Measurements from ENCODE around the gene MCC.

Gene MCC

GRCh38 chr5:113358696-113359095 is 129.6 kb downstream of the MCC start:
- no peak for DNase-seq

DNA sequence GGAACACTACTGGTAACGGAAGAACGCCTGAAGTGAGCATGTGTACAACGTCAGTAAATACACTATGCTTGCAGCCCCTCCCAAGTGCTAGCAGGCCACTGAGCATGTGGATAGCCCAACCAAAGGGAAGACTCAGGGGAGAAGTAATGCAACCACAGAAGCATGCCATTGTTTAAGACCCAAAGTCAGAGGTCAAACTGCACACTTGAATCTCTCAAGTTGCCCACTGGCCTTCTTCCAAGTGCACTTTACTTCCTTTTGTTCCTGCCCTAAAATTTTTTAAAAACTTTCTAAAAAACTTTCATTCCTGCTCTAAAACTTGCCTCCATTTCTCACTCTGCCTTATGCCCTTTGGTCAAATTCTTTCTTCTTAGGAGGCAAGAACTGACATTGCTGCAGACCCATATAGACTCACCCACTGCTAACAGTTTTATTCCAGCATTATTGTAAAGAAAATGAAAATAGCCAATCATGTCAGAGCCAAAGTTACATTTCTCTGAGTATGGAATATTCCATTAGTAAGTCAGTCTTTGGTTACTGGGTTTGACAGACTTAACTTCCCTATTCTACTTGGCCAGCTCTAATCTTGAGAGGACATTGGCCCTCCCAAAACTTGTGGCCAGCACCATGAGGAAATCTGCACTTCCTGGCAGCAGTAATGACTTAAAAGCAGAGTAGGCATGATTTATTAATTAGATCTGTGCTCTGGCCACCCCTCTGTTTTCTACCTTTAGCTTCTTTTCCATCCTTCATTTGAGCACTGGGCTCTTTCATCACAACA is 130.4 kb downstream of the MCC start:
- no peak for DNase-seq

DNA sequence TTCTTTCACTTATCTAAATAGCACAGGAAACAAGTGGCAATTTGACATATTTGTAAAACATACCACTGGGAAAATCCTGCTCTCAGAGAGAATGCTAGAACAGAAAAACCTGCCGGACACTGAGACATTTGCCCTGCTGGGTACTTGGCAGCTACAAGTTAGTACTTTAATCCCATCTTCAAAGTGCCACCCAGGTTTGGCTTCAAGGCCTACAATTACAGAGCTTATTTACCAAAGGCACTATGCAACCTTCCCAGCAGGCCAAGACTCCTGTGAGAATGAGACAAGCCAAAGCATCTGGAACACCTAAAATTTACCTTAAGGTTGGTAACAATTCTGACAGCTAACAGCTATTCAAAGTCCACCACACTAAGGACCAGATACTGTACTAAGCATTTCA is 131.8 kb downstream of the MCC start:
- no peak for DNase-seq

GRCh38 chr5:113354055-113354454 is 134.2 kb downstream of the MCC start:
- no peak for DNase-seq

DNA sequence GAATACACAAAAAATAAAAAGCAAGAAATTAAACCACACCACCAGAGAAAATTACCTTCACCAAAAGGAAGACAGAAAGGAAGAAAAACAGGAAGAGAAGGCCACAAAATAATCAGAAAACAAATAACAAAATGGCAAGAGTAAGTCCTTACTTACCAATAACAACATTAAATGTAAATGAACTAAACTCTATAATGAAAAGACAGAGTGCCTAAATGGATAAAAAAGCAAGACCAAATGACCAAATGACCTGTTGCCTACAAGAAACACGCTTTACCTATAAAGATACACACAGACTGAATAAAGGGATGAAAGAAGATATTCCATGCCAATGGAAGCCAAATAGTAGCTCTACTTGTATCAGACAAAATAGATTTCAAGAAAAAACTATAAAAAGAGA is 140.7 kb downstream of the MCC start:
- no peak for DNase-seq

GRCh38 chr5:113344973-113345940 is 143.0 kb downstream of the MCC start:
- DNase-seq, result no peak

GRCh38 chr5:113343343-113343742 is 144.9 kb downstream of the MCC start:
- DNase-seq, result no peak

- DNase-seq, result no peak
Measured at GRCh38 chr5:113340537-113340936, 147.7 kb downstream of the MCC start.

- DNase-seq, result no peak
Measured at GRCh38 chr5:113338628-113339027, 149.6 kb downstream of the MCC start.

DNA sequence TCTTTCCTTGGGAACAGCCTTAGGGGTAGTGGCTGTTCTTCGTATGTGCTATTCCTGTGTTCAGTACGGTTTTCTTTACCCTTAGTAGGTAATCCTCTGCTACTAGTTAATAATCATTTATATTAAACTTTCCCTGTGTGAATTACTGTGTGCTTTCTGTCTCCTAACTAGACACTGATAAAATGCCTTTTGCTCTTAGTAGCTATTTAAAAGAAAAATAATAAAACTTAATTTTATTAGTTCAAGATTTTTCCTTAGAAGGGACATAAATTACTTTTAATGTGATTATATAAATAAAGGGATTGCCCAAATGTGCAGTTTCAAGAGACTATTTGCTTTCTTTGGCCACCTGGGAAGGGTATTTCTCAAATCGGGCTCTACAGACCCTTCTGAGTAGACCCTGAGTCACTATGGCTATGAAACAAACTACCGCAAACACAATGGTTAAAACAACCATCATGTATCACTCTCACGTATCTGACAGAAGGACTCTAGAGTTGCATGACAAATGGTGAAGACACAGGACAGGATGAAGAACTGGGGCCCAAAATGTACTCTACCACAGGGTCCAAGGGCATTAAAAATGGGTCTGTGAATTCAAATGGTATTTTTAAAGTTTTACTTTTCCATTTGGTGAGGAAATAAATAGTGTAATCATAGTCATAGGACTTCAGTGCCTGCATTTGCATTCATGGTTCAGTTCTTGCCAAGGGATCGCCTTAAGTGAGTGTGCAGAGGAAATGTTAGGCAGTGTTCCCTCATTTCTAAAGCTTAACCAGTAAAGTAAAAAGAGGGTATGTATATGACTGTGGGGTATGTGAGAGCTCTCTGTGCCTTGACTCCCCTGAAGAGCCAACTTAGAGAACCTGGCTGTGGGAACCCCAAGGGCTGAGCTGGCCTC is 150.5 kb downstream of the MCC start:
- DNase-seq, result no peak

DNA sequence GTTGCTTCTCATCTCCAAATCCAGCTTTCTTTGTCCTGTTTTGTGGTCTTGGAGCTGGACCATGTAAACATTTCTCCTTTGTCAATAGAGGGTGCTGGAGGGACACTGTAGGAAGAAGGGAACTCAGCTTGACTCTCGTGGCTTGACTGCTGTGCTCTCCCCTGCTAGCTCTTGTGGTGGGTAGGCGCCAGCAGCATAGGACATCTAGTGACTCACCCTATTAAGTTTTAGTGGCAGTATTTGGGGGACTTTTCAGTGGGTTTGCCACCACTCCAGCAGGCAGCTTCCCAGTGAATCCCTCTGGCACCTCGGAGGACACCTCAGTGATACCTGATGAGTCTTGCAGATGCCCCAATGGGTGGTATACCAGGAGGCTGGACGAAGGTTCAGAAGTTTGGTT is 151.3 kb downstream of the MCC start:
- DNase-seq, result no peak

GRCh38 chr5:113333411-113333810 is 154.8 kb downstream of the MCC start:
- DNase-seq, result no peak

DNA sequence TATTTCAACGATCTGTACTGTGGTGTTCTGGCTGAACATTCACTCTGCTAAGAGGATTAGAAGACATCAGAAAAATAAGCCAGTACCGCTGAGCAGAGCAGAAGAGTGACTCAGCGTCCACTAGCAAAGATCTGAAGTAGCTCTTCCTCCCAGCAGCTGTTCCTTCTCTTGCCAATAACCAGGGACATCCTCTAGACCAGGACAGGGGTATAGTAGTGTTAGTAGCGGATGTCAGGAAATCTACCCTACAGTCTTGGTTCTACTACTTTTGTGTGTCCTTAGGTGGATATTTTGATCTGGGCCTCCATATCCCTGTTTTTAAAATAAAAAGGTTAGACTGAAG is 157.1 kb downstream of the MCC start:
- no peak for DNase-seq

GRCh38 chr5:113330533-113331208 is 157.6 kb downstream of the MCC start:
- no peak for DNase-seq

DNA sequence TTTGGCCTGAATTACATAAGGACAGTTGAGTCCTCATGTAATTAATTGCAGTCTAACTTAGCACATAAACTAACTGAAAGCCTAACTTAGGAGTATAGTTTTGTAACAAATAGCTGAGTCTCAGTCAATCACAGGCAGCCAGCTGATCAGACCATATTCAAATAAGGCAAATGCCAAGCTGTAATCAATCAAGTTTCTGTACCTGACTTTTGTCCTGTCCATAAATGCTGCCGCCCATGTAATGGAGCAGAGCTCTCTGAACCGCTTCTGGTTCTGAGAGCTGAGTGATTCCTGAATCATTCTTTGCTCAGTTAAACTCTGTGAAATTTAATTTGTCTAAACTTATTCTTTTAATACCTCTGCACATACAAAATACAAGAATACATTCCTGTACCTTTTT is 158.3 kb downstream of the MCC start:
- DNase-seq, result no peak

- DNase-seq, result no peak
Measured at GRCh38 chr5:113325054-113325453, 163.2 kb downstream of the MCC start.

DNA sequence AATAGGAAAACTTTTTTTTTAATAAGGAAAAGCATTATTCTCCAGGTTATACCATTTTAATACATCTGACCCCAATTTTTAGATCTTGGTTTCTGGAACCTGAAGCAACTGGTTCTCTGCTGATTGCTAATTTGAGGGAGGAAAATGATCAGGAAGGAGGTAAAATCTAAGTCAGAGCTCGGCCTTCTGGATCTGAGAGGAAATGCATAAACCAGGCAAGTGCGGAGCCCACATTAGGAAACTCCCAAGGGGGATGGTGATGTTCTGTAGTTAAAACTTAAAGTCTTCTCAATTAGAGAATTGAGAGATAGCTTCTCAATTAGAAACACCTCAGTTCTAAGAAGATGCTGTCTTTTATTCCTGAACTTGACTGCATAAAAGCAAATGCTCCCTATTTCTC is 167.0 kb downstream of the MCC start:
- DNase-seq, result no peak

DNA sequence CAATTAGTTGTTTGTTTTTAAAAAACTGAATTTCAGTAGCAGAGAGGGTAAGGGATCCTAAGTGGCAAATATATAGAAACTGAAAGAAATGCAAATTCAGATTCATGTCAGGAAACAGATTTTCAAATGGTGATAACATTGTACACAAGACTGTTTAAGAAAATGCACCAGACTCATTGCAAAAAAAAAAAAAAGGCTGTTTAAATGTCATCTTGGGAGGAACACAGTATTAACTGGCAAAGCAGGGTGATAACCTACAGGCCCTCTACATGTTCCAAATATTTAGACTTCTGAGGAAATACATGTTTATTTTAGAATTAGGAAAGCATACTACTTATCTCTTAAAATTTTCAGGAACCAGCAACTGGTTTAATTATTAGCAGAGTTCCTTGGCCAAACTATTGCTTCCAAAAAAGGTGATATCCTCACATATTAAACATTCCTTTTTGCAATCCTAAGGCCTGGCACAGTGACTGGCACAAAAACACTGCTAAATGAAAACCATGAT is 167.9 kb downstream of the MCC start:
- no peak for DNase-seq

GRCh38 chr5:113319256-113320053 is 168.8 kb downstream of the MCC start:
- DNase-seq, result no peak

DNA sequence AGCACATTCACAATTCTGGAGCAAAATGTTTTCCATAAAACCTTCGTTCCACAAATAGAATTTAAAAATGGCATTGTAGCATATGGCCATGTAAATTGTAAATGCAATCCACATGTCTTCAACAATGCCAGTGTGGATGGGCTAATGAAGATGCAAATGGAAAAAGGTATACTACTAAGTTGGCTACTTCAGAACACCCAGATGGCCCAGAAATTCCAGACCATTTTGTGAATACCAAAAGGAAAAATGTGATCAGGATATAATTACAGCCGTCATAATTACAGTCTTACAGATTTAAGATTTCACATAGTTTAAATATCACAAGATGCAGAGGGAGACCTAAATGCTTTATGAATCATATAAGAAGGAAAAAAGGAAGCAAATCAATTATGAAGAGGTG is 170.6 kb downstream of the MCC start:
- DNase-seq, result no peak

- DNase-seq, result no peak
Measured at GRCh38 chr5:113311301-113311700, 177.0 kb downstream of the MCC start.
